Kidney (tissue), 14 donors: Measurements from ENCODE around the gene OSGEP. TPM values are rescaled to one million over a fixed set of nuclear protein-coding genes. Genes with fewer than 3 reads are reported as not detected.

ENCODE experiments used
- DNase-seq, 5 donors: peaks; one replicate each; pipeline ENCODE4 v3.0.0-alpha.2; 2013 to 2020
- FAIRE-seq: peaks from 2 replicates; lab custom pipeline; 2012; peaks lifted over from hg19 to GRCh38; lab: Jason Lieb, UNC
- H3K27ac ChIP-seq, 2 donors: one replicate each; pipeline ENCODE4 v1.7.0; 2013; ENCODE audit warnings: low read depth in 2 of 2, low read length in 2 of 2, inconsistent platforms in 1 of 2
- H3K27me3 ChIP-seq: one replicate; pipeline ENCODE4 v1.7.1; 2013; ENCODE audit warnings: low read length, inconsistent platforms; ENCODE audit not compliant: control insufficient read depth, insufficient read depth
- H3K36me3 ChIP-seq, 3 donors: one replicate each; pipeline versions ENCODE4 v1.7.0 to v1.7.1; 2013; ENCODE audit warnings: low read length in 3 of 3, control low read depth in 1 of 3, inconsistent platforms in 1 of 3; ENCODE audit not compliant: insufficient read depth in 3 of 3, control insufficient read depth in 2 of 3
- H3K4me1 ChIP-seq, 3 donors: one replicate each; pipeline versions ENCODE4 v1.7.0 to v1.7.1; 2013; ENCODE audit warnings: low read length in 3 of 3, inconsistent platforms in 1 of 3, low read depth in 1 of 3; ENCODE audit not compliant: control insufficient read depth in 2 of 3, insufficient read depth in 2 of 3
- H3K4me3 ChIP-seq, 3 donors: one replicate each; pipeline versions ENCODE4 v1.7.0 to v1.8.1; 2013; ENCODE audit warnings: low read length in 3 of 3, control low read depth in 1 of 3, inconsistent platforms in 1 of 3
- H3K9ac ChIP-seq, 3 donors: one replicate each; pipeline versions ENCODE4 v1.7.0 to v1.7.1; 2013; ENCODE audit warnings: low read length in 3 of 3, control low read depth in 1 of 3, inconsistent platforms in 1 of 3
- H3K9me3 ChIP-seq, 3 donors: one replicate each; pipeline versions ENCODE4 v1.7.0 to v1.7.1; 2013; ENCODE audit warnings: low read length in 3 of 3, control low read depth in 1 of 3, inconsistent platforms in 1 of 3; ENCODE audit not compliant: control insufficient read depth in 2 of 3, insufficient read depth in 1 of 3
- intact Hi-C: fragments of 100-400 bp; cut with DNase I; formaldehyde crosslinking; loops from one replicate; pipeline ENCODE4 v1.11.1; 2022
- polyA plus RNA-seq: library from polyadenylated mRNA; stranded (reverse); fragments of 350-450 nt; fragmentation: Illumina TruSeq; extraction: RNeasy Lipid Tissue Mini Kit (QIAGEN cat#74804); gene quantifications from one replicate; pipeline ENCODE4 v1.2.3, GENCODE V29; 2014; ENCODE audit warnings: low read depth, low replicate concordance; ENCODE audit not compliant: insufficient read depth
- total RNA-seq: library from RNA; stranded (reverse); fragmentation: NEBNext Ultra II Directional; extraction: Animal tissue kit (Norgen Biotek cat#: 25700); gene quantifications from one replicate; pipeline ENCODE4 v1.2.1, GENCODE V29; 2021
- TF ChIP-seq, protein P1 (sequence below): IDR thresholded peaks from 3 replicates; pipeline ENCODE4 v1.5.1; 2012; ENCODE audit warnings: mild to moderate bottlenecking, moderate library complexity, borderline replicate concordance; ENCODE audit not compliant: insufficient read depth; ENCODE audit errors: extremely low read depth
- donor health status: control.
- donor health status: control.
- donor health status: control.
- donor health status: control.
- donor health status: control.
- donor health status: DM: yes; HTN: yes; CAD: no.
- donor health status: Normal renal cell carcinoma (clear cell type).

The OSGEP gene
- total and polyA plus RNA-seq, 2 donors from 2014 or later: 30.3 to 32.4 TPM

DNA sequence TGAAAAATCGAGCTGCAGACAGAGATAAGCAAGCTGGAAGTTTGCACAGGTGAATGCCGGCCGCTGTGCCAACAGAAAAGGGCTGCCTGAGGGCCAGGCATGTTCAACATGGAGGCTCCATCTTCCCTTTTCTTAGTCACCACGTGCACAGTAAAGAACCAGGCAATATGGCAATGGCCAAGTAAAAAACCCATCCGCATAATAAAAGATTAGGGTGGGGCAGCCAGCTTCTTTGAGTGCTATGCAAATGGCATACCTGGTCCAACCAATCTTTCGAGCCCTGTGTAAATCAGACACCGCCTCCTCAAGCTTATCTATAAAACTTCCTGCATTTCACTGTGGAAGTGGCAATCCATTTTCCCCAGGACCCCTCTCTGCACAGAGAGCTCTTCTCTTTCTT is 31.3 kb upstream of the OSGEP start:
- Histone ChIP-seq H3K4me3 (no peak overlapping the region), H3K9ac (no peak overlapping the region), H3K27me3 (no peaks in the 10 kb centered on the region), H3K9me3 (no peaks in the 10 kb centered on the region), H3K4me1 (no peaks in the 10 kb centered on the region), H3K27ac (no peak overlapping the region), H3K36me3 (no peaks in the 10 kb centered on the region)
- TF ChIP-seq, protein P1, sequence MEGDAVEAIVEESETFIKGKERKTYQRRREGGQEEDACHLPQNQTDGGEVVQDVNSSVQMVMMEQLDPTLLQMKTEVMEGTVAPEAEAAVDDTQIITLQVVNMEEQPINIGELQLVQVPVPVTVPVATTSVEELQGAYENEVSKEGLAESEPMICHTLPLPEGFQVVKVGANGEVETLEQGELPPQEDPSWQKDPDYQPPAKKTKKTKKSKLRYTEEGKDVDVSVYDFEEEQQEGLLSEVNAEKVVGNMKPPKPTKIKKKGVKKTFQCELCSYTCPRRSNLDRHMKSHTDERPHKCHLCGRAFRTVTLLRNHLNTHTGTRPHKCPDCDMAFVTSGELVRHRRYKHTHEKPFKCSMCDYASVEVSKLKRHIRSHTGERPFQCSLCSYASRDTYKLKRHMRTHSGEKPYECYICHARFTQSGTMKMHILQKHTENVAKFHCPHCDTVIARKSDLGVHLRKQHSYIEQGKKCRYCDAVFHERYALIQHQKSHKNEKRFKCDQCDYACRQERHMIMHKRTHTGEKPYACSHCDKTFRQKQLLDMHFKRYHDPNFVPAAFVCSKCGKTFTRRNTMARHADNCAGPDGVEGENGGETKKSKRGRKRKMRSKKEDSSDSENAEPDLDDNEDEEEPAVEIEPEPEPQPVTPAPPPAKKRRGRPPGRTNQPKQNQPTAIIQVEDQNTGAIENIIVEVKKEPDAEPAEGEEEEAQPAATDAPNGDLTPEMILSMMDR: no peak
- FAIRE-seq (no peak), DNase-seq (no peak)
- intact Hi-C loops: no loop called here

DNA sequence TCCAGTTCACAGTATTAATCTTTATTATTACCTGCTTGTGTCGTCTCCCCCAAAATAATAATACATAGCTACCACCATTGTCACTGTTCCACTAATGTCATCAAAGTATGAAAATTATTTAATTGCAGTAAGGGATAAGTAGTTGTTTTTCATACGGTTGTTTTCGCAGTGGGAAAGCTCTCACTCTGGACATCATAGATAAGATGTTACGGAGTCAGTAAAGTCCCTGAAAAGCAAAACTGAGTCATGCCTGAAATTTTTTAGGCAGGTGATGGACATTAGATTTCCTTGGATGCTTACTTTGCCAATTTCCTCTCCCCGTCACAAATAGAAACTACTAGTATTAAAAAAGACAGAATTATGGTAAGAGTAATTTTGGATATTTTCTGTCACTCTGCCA is 27.8 kb upstream of the OSGEP start:
- H3K4me1 ChIP-seq: peaks cover 0 to 3% (median 0%) of the 10 kb centered on the region in 3 donors
- intact Hi-C loops: no loop called here
- peaks cover 0 to 9% (median 6%) of the 10 kb centered on the region in 3 donors for H3K36me3 ChIP-seq
- H3K4me3 ChIP-seq: no peak overlapping the region
- TF ChIP-seq, protein P1: no peak
- no peaks in the 10 kb centered on the region for H3K27me3 ChIP-seq
- H3K27ac ChIP-seq: no peak overlapping the region
- DNase-seq (no peak), FAIRE-seq (no peak)
- H3K9me3 ChIP-seq: no peaks in the 10 kb centered on the region
- no peak overlapping the region for H3K9ac ChIP-seq

DNA sequence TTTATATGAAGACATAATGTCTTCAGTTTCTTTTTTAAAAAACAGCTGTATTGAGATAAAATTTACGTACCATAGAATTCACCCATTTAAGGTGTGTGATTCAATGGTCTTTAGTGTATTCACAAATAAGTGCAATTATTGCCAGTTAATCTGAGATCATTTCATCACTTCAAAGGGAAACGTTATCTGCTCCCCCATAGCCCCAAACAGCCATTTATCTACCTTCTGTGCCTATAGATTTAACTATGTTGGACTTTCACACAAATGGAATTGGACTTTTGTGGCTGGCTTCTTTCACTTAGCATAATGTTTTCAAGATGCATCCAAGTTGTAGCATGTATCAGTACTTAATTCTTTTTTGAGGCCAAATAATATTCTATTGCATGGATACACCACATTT is 24.3 kb upstream of the OSGEP start:
- TF ChIP-seq, protein P1: no peak
- H3K27me3 ChIP-seq: no peaks in the 10 kb centered on the region
- no peak overlapping the region for H3K27ac ChIP-seq
- DNase-seq: no peak
- peaks cover 0 to 6% (median 3%) of the 10 kb centered on the region in 3 donors for H3K4me1 ChIP-seq
- H3K36me3 ChIP-seq: peaks cover 0 to 38% (median 35%) of the 10 kb centered on the region in 3 donors
- intact Hi-C loops: no loop called here
- FAIRE-seq: no peak
- H3K9ac ChIP-seq: no peak overlapping the region
- H3K4me3 ChIP-seq: no peak overlapping the region
- H3K9me3 ChIP-seq: no peaks in the 10 kb centered on the region
